ENCODE results near the gene PCMTD2.

GRCh38 chr20:64258071-64258823, 2.7 kb downstream of the PCMTD2 start:
- no peak for TF ChIP-seq REST (IDR thresholded peaks at IDR 0.05; ENCODE audit: unreplicated experiment)
- TF ChIP-seq EZH2phosphoT487 (IDR thresholded peaks at IDR 0.05; ENCODE audit: unreplicated experiment): no peak
- TF ChIP-seq CTCF (conservative IDR thresholded peaks at IDR 0.05; ENCODE audit: low read depth in 2 of 2): no peak
- TF ChIP-seq EZH2 (IDR thresholded peaks at IDR 0.05; ENCODE audit: low read depth, unreplicated experiment): no peak
